ENCODE results near the gene ARMCX6. TPM values are rescaled to one million over a fixed set of nuclear protein-coding genes. Genes with fewer than 3 reads are reported as not detected.
"Not testable (repeated sequence)": the region's sequence is repeated elsewhere in the genome, so short reads cannot be mapped to it uniquely, and the experiment has no call there.

ARMCX6 gene
- polyA plus RNA-seq (2013, experiment 1 of 2; ENCODE audit: insufficient read length), result 60.5 TPM
- 51.3 TPM for polyA plus RNA-seq (2013, experiment 2 of 2; ENCODE audit: insufficient read length)

GRCh38 chrX:101617211-101618191 is at the start of gene ARMCX6:
ARMCX6 (minus strand) TSS chrX:101618000; CDS start chrX:101616620, 1,380 bp downstream.
- peak; percentile 78 for DNase-seq

GRCh38 chrX:101659601-101660063 is 41.8 kb upstream of the ARMCX6 start, which contains the start of gene ARMCX2:
ARMCX2 (minus strand) TSS chrX:101659850; CDS start chrX:101657588, 2,262 bp downstream.
- peak; percentile 66 for DNase-seq

- peak; percentile 67 for DNase-seq
Observed at GRCh38 chrX:101658661-101659491, 41.1 kb upstream of the ARMCX6 start.

- DNase-seq, result no peak
Observed at GRCh38 chrX:101657495-101657894, 39.7 kb upstream of the ARMCX6 start.

DNA sequence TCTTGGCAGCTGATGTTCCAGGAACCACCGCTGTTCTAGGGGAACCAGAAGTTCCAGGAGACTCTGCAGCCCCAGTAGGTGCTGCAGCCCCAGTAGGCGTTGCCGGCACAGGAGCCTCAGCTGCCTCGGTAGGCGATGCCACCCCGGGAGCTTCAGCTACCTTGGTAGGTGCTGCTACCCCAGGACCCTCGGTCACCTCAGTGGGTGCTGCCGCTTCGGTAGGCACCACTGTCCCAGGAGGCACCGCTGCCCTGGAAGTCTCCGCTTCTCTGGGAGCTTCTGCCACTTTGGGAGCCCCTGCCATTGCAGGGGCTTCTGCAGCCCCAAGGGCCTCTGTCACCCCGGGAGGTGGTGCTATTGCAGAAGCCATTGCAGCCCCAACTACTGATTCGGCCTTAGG is 39.0 kb upstream of the ARMCX6 start:
- no peak for DNase-seq

GRCh38 chrX:101655534-101655933 is 37.7 kb upstream of the ARMCX6 start:
- no peak for DNase-seq

DNA sequence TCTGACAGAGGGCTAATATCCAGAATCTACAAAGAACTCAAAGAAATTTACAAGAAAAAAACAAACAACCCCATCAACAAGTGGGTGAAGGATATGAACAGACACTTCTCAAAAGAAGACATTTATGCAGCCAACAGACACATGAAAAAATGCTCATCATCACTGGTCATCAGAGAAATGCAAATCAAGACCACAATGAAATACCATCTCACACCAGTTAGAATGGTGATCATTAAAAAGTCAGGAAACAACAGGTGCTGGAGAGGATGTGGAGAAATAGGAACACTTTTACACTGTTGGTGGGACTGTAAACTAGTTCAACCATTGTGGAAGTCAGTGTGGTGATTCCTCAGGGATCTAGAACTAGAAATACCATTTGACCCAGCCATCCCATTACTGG is 29.9 kb upstream of the ARMCX6 start:
- not testable (repeated sequence) for DNase-seq

- no peak for DNase-seq
Observed at GRCh38 chrX:101642093-101642492, 24.3 kb upstream of the ARMCX6 start.

DNA sequence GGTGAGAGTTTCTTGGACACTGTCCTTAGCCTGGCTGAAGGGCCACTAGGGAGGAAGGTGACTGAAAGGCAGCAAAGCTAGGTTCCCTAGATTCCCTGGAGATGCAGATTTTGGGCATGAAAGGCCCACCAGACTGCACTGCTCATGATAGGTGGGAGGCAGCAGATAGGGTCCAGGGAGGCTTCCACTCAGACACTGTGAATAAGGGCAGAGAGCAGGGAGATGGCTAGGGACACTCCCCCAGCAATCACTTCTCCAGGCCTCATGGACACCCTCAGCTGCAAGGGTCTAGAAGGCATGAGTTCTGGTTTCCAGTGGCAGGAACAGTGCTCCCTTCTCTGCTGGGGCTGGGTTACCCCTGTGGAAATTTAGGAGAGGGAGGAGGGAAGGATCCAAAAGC is 21.8 kb upstream of the ARMCX6 start:
- no peak for DNase-seq

DNA sequence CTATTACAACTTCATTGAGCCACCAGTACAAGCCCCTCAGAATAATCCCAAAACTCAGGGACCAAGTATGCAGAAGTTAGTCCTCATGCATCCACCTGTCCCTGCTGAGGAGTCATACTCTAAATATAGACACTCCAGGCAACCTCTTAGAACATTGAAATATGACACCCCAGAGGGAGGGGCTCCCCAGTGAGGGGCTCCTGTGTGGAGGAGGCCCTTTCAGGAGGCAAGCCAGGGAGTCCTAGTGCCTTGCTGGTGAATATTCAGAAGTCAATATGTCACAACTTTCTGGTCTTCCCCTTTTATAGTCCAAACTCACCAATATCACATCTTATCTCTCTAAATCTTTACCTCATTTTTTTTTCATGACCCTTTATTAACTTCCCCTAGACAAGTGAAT is 1.6 kb upstream of the ARMCX6 start:
- peak; percentile 5 for DNase-seq

GRCh38 chrX:101605728-101606127 is 12.1 kb downstream of the ARMCX6 start:
- no peak for DNase-seq

GRCh38 chrX:101605146-101605545 is 12.7 kb downstream of the ARMCX6 start:
- DNase-seq, result no peak

- peak; percentile 70 for DNase-seq
Observed at GRCh38 chrX:101602077-101602476, 15.7 kb downstream of the ARMCX6 start.

GRCh38 chrX:101599592-101599991 is 18.2 kb downstream of the ARMCX6 start:
- DNase-seq, result not testable (repeated sequence)

GRCh38 chrX:101595739-101596419 is 21.9 kb downstream of the ARMCX6 start:
- peak; percentile 70 for DNase-seq
